Transverse colon (tissue), 4 donors: ENCODE data around the gene C1QTNF5.

Experiments used
- CTCF ChIP-seq, 5 experiments: fragments of 200-600 bp in 3 of 5; fragments of 450-650 bp in 2 of 5; sonication (generic) in 3 of 5; IDR thresholded peaks; 1 replicate in 2 of 5; 2 replicates in 3 of 5; pipeline ENCODE4 v1.5.1; 2016 to 2017; ENCODE audit warnings: antibody characterized with exemption in 5 of 5, inconsistent platforms in 3 of 5, mild to moderate bottlenecking in 2 of 5, moderate library complexity in 1 of 5
- POLR2A ChIP-seq: fragments of 450-650 bp; IDR thresholded peaks from one replicate; pipeline ENCODE4 v1.6.1; 2016; ENCODE audit warnings: antibody characterized with exemption, mild to moderate bottlenecking, moderate library complexity
- POLR2AphosphoS5 ChIP-seq, 3 donors: sonication (generic); formaldehyde crosslinking; IDR thresholded peaks; one replicate each; pipeline ENCODE4 v1.6.1; 2016; ENCODE audit warnings: antibody characterized with exemption in 3 of 3

- TF ChIP-seq CTCF (IDR thresholded peaks at IDR 0.05) = no peak
- no peak for TF ChIP-seq POLR2AphosphoS5 (IDR thresholded peaks at IDR 0.05)
- no peak for TF ChIP-seq POLR2A
Observed at GRCh38 chr11:119322360-119322739, 18.3 kb downstream of the C1QTNF5 start.
